RPMI8226 (cell line): Measurements from ENCODE around the gene MEIS1.
"Not testable (repeated sequence)": the region's sequence is repeated elsewhere in the genome, so short reads cannot be mapped to it uniquely, and the experiment has no call there.

Experiments
- DNase-seq: peaks from one replicate; pipeline ENCODE4 v3.0.0-alpha.2; 2015

The MEIS1 gene

DNA sequence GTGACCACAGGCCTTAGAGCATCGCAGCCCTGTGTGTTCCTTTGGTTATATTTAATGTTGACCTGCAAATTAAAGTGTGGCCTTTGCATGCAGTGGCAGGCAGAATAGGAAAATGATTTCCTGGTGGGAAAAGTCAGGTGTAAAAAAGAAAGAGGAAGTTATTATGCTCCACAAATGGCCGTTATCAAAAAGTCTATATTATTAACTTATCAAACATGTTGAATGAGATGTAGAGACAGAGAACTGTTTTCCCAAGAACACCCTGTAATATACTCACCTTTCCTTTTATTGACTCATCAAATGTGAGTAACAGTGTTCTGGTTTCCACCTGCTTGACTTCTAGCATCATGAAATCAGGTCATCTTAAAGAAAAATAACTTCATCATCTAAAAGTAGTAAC, 35.3 kb downstream of the MEIS1 start:
- DNase-seq: no peak

DNA sequence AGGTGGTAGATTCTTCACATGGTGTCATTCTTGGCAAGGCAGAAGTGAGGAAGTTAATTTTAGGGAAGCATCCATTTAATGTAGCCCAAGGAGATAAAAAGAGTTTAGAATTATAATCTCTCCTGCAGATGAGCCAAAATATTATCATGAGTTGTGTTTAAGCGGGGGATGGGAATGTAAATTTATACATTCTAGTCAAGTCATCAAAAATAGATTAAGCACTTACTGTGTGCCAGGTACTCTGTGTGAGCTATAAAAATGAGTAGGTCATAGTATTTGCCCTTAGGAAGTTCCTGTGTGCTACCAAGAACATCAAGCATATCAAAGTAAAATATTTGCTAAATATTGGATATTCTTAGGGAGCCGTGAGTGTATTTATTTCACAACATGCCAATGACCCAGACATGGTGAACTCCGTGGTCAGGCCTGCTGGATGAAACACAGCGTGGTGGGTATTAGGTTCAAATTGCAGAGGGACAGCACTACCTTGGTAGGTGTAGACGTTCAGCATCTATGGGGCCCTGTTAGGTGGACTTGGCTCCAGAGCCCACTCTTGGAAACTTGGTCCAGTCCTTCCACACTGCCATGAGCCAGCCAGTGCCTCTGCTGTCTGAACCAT, 37.4 kb downstream of the MEIS1 start:
- DNase-seq: no peak

DNA sequence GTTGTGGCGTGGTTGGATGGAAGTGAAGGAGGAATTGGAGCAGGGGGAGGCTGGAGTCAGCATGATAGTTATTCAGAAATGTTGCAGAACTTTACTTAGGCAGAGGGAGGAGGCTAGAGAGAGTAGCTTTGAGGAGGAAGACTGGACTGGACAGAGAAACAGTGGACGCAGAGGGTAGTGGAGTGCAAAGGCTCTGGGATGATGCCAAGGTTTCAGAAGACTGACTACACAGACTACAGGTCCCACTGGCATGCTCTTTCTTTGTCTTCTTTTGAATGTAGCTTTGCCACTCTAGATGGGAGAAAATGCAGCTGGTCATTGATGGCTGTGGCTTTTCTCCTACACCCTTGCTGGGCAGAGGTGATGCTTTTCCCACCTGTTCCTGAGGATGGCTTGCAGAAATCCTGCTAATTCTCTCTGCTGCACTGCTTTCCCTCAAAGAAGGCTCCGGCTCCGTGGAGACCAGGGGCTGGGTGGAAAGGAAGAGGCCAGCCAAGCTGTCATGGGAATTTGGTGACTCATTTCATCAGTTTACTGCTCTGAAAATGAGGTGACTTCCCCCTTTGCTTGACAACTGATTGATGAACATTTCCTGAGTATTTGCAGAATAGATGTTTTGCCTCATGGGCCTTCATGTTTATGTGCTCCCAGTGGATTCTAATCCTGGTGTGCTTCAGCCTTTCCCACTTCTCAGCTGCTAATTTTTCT, 42.4 kb downstream of the MEIS1 start:
- no peak for DNase-seq

DNA sequence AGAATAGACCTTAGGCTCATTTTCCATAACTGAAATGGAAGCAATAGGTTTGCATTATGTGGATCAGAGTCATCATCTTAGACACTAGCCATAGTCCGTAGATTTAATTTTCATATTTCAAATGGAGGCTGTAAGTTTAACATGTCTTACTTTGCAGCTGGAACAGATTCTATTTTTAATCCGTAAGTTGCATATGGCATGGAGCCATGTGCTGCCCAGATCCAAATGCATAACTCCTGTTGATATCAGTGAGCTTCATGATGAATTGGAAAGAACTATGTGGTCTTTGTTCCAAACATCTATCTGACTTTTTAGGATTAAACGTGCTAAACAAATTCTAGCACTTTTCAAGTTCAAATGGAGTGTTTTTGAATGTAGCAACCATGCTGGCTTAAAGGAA, 43.4 kb downstream of the MEIS1 start:
- DNase-seq: no peak

DNA sequence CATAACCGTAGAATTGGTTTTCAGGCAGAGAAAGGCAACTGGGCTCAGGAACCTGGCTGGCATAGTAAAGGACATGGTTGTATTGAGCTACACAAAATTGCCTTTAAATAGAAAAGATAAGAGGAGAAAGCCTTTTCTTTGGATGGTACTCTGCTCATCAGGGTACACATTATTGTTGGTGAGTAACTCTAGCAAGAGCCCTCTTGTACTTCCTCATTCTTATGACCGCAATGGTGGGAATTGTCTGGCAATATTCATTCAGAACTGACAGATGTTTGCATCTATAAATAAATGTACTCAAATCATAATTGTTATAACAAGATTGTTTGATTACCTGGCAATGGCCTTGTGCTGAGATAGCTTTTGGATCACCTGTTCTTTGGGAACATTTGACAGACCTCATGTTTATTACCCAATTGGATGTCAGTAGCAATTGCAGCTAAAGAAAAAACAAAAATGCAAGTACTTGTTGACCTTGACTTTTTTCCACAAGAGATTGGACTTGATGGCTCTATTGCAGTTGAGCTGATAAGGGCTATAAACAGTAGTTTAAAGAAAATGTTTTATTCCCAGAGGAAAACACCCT, 43.9 kb downstream of the MEIS1 start:
- DNase-seq: no peak

DNA sequence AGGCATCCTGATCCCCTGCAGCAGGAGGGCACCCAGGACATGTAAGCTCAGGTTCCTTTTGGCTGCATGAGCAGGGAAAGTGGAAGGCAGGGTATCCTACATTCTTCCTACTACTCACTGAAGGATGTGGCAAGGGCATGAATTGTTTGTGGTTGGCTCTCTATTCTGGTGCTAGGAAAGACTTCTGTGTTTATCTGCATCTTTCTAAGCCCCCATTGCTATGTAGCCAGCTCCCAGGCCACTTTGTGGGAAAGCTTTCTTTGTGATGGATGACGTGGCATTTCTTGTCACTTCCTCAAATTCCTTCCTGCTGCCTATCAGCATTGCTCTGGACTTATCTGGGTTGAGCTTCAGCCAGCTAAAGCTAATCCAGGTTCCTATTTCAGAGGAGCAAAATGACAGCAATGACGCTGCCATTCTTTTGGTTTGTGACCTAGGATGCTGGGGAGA, 46.2 kb downstream of the MEIS1 start:
- no peak for DNase-seq

DNA sequence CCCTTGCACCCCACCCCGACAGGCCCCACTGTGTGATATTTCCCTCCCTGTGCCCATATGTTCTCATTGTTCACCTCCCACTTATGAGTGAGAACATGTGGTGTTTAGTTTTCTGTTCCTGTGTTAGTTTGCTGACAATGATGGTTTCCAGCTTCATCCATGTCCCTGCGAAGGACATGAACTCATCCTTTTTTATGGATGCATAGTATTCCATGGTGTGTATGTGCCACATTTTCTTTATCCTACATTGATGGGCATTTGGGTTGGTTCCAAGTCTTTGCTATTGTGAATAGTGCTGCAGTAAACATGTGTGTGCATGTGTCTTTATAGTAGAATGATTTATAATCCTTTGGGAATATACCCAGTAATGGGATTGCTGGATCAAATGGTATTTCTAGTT, 50.3 kb downstream of the MEIS1 start:
- not testable (repeated sequence) for DNase-seq

DNA sequence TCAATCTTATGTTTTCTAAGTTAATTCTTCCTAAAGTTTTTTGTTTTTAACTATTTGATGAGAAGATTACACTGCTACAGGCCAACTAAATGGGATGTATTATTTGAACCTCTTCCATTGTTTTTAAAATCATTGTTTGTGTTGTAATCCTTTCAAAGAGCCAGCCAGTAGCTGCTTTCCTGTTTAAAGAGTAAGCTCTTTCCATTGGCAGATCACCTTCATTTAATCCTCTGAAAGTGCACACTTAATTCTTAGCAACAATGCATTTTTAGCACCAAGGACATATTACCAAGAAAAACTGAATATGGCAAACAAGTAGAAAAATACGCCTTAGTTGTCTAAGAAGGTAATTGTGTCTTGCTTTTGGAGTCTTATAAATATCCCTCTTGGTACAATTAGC, 54.0 kb downstream of the MEIS1 start:
- no peak for DNase-seq

DNA sequence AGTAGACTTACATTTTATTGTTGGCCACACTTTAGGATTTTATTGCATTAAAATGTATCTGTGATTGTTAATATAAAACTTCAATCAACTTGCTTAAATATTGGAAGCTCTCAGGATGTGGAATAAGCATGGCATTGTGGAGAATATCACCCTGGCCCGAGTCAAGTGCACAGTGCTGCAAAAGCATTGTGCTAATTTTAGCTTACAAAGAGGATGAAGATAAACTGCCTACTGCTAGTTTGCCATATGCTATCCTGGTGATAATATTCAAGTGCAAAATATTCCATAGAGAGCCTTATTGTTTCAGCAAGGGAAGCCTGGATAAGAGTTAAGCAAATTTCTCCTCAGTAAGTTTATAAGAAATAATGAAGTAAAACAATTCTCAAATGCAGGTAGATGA, 54.5 kb downstream of the MEIS1 start:
- no peak for DNase-seq

DNA sequence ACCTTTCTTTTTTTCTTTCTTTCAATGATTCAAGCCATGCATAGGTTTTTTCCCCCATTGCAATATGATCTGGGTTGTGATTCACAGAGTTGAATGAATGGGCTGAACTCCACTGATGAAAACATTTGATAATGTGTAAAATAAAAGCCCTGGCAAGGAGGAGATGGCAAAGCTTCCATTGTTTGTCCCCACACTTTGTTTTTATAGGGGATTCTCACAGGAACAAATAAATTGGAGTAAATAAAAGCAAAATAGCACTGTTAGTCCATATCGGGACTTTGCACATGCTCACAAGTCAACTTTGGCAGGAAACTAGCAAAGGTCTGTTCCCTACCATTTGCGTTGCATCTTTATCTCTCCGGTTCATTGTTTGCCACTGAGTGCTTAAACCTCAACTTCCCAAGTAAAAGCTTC, 55.7 kb downstream of the MEIS1 start:
- DNase-seq: no peak

DNA sequence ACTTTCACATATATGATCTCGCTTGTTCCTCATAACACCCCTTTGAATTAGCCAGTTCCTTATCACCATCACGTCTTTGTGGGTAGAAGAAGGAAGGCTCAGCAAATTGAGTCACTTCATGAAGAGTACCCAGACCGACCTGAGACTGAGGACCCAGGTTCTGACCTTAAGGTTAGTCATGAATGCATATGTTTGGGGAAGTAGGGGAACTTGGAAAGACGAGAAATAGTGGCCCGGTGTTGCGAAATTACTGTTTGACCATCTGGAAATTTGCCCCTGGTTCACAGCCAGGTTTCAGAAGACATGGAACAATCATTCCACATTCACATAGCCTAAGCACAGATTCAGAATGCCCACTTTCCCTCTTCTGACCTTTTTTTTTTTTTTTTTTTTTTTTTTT, 59.8 kb downstream of the MEIS1 start:
- no peak for DNase-seq

DNA sequence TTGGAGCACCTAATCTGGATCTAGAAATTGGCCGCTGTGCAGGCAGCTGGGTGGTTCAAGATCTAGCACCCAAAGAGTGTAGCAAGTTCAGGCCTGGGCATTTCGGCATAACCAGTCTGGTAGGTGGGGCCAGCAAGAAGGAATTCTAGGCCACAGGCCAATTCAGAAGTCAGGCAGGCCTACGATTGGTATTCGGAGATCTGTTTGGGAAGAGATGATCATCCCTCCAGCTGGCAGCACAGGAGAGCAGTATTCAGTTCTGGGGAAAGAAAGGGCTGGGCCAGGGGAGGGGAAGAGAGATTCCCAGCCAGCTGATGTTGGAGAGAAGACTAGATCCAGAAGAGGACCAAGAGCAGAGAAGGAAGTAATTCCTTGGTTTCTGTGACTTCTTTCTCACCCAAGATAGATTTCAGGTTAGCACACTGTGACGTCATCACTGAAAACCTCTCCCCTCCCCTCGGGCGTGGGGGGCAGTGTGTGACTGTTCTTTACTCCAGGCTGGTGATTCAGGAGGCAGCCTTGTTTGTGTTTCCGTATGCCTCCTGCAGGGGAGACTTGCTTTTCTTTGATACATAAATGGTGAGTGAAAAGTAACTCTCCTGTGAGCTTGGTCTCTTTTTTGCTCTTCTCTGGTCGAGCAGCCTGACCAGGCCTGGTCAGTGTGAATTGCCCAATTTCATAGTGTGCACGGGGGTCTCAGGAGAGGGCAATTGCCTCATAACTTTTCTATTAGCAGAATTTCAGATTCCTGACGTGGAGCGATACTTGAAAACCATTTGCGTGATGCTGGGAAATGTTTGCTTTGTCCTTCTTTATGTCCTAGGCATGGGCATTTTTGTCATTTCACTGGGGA, 61.1 kb downstream of the MEIS1 start:
- no peak for DNase-seq

DNA sequence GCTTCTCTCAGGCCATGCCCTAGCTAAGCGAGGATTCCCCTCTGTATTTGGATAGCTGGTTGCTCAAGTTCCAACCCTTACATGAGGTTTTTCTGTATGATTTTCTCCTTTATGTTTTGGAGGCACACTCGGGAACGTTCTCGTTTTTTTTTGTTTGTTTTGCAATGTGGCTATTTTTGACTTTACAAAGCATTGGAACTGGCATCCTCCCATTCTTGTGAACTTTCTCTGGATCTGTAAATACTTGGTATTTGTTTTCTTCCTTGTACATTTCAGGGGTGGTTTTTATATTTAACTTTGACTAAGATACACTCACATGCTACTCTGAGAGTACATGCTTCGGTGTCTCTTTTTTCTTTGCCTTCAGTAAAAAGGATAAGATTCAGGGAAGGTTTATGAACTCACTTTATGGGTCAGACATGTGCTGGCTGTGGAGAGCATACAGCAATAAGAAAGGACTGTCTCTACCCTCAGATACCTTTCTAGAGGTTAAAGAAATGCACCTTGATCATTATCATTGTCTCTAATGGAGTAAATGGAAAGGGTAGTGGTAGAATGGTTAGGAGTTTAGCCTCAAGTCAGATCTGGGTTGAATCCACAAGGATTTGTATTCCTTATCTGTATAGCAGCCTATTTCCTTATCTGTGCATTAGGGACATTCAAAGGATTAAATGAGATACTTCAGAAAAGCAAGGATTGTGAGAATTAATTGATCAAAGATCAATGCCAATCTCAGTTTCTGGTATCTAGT, 61.9 kb downstream of the MEIS1 start:
- no peak for DNase-seq

DNA sequence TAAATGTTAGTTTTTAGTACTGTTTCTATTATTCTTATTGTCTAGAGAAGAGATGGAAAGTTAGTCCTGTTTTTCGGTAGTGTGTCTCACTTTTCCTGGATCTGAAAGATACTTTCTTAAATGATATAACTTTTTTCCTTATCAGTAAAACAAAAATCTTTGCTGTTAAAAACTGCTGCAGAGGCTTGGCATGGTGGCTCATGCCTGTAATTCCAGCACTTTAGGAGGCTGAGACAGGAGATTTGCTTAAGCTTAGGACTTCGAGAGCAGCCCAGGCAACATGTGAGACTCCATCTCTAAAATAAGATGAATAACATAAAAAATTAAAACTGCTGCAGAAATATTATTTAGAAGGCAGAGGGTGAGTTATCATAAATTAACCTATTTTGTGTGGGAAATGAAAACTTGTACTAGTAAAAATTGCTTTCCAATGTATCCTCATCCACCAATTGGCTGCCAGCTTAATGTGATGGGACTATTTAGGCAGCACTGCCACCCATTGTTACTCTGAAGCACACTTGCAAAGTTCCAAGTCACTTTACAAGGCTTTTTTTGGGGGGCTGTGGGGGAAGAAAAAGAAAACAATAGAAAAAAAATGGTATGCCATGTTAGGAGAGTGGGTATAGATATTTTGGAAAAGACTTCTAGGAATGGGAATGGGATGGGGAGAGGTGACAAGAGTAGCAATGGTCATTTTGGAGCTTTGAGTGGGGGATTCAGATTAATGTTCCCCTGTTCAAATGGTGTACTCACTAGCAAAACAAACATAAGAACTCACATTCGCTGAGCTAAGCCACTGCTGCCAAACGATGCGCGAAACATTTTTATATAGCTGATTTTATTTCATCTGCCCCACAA, 62.7 kb downstream of the MEIS1 start:
- DNase-seq: no peak

DNA sequence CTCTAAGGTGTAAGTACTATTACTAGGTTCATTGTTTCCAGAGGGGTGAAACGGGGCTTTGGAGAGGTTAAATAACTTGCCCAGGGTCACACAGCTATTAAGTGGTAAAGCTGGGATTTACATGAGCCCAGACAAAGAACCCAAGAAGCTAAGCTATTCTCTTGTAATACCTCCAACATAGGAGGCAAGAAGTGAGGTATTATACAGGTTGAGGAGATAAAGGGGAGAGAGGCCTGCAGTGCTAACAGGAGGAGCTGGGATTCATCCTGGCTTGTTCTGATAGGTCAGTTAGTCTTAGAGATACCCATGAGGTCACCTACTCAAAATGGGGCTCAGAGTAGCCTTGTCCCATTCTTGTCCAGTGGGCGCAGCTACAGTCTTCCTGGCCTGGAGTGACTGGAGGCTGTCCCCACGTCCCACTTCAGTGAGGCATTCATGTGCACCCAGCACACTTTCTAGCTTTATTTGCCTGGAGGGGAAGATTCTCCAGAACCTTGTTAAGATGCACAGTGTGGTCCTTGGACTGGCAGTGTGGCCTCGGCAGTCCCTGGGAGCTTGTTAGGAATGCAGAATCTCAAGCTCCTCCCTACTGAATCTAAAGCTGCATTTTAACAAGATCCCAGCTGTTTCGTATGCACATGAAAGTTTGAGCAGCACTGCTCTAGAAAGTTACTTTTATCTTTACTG, 63.5 kb downstream of the MEIS1 start:
- DNase-seq: no peak

DNA sequence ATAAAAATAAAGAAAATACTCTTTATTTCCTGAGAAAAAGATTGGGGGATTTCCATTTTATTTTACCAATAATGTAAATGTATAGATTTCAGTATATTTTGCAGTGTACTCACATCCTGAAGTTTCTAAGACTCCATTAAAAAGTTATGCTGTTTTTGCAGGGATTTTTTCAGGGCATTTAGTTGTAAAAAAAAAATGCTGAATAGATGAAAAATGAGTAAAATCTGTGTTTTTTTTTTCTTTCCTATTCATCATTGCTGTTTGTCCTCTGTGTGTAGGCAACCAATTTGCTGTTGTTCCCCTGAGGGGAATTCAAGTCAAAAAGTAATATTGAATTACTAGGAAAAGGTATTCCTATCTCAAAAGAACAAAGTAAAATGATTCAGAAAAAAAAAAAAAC, 66.3 kb downstream of the MEIS1 start:
- no peak for DNase-seq

DNA sequence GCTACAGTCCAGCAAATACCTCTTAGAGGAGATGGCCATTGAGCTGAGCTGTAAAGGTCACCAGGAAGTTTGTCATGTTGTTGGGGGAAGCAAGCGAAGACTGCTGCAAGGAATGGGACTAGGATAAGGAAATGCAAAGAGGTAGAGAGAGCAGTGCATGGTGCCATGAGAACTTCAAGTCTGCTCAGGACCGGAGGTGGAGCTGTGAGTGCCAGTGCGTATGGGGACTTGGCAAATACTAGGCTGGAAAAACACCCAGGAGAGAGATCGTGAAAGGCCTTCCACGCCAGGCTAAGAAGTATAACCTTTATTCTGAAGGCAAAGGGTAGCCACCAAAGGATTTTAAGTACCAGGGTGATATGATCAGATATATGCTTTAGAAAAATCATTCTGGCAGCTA, 71.3 kb downstream of the MEIS1 start:
- no peak for DNase-seq

DNA sequence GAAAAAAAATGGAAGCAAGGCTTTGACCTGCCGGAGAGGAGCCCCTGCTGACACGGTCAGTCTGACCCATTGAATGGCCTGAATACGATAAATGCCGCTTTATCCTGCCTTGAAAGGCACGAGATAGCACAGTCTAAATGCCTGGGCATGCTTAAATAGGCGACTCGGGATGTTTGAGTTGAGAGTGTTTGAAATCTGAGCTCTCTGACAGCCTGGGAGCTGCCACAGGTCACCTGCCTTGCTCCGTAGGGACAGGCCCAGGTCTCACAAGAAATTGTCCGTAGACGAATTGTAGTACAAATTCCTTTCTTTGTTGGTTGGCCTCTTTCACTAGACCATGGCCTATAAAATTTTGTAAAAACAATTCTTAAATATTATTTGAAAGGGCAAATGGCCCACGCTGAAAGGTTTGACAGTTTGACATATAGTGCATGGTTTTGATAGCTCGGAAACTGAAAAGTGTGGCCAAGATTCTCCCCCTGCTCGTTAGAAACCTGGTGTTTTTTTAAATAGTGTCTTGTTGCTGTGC, 72.8 kb downstream of the MEIS1 start:
- no peak for DNase-seq

DNA sequence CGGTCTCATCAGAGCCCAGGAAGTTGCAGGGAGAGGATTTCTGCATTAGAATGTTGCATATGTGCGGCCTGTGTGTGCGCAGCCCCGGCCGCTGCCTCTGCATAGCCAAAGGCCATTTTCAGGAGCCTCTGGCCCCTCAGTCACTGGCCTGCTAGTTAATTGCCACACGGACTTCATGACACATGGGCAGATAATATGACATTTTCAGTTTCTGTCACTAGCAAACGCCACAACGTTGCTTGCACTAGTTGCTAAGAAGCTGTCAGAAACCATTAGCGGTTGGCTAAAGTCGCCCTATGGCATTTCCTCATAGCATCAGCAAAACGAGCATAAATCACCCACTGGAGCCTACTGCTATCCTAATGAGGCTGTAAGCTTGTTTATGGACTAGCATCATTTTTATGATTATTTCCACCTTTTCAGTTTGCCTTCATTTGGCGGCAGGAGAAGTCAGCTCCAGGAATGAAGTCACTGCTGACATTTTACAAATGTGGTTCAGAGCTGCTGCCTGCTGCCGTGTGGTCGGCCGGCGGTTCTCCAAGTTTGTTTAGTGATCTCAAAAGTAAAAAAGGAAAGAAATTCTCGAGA, 73.7 kb downstream of the MEIS1 start:
- no peak for DNase-seq

DNA sequence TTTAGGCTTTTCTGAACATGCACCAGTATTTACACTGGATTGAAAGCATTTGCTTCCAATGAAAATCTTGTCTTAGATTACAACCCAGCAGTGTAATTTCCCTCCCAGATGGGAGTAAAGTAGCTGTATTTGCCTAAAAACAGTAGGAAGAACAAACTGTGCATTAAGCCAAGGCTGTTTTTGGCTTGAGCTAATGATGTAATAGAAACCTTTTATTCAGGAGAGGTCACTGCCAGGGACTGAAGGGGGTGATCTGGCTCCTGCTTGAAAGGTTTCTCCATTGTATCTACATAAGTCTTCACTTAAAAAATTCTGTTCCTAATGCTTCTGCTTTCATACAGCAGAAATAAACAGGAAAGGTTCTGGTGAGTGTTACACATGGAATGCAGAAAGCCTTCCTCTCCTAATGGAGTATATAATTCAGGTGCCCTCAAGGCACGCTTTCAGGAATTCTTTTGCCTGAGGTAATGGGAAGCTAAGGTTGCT, 74.4 kb downstream of the MEIS1 start:
- DNase-seq: no peak
